ENCODE results near the gene SF3A2. TPM values are rescaled to one million over a fixed set of nuclear protein-coding genes. Genes with fewer than 3 reads are reported as not detected.

SF3A2 gene
- total and polyA plus RNA-seq, 3 experiments from 2014 or later = 36.2 to 138 (median 131) TPM

DNA sequence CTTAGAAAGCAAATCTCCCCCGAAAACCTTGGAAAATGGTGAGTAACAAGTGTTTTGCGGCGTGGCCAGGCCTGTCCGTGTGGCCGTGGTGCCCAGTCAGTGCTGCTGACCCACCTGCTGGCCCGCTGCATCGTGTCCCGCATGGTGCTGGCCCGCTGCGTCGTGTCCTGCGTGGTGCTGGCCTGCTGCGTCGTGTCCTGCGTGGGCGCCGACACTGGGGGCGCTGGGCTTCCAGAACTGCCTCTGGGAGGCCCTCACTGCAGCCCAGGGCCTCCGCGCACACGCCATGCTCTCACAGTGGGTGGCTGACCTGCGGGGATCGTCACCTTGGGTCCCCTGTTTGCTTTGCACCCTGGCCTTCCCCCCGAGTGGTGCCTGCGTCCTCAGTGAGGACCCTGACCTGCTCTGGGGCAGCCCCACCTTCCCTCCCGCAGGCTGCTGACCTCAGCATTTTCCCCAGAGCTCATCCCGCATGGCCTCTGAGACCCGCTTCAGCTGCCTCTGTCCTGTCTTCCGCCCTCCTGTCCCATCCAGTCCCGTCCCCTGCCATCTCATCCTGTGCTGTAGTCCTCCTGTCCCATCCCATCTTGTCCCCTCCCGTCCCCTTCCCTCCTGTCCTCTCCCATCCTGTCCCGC, 11.1 kb upstream of the SF3A2 start:
- H3K27me3 ChIP-seq (ENCODE audit: insufficient read depth, low read length, poor library complexity, severe bottlenecking) = no peaks in the 10 kb centered on the region
- no peak overlapping the region for H3K27ac ChIP-seq (ENCODE audit: low read depth, low read length)
- no peak for DNase-seq
- peaks cover 5% of the 10 kb centered on the region for H3K36me3 ChIP-seq (ENCODE audit: insufficient read depth, low read length)
- Mint-ChIP-seq H3K36me3 (peaks cover 0 to 60% (median 0%) of the 10 kb centered on the region in 3 donors), H3K27me3 (no peaks in the 10 kb centered on the region), H3K4me1 (peaks cover 11 to 13% (median 12%) of the 10 kb centered on the region in 3 donors), H3K27ac (peak overlapping the region in 4 of 8 donors; percentile 21 to 89 (median 60)), H3K9me3 (no peaks in the 10 kb centered on the region), H3K4me3 (no peak overlapping the region)
- no peaks in the 10 kb centered on the region for H3K9me3 ChIP-seq (ENCODE audit: low read length)
- H3K4me1 ChIP-seq (ENCODE audit: insufficient read depth, low read length) = no peaks in the 10 kb centered on the region
- POLR2A ChIA-PET = no interaction called here
- H3K4me3 ChIP-seq (ENCODE audit: low read length) = no peak overlapping the region
- CTCF ChIA-PET = no interaction called here

DNA sequence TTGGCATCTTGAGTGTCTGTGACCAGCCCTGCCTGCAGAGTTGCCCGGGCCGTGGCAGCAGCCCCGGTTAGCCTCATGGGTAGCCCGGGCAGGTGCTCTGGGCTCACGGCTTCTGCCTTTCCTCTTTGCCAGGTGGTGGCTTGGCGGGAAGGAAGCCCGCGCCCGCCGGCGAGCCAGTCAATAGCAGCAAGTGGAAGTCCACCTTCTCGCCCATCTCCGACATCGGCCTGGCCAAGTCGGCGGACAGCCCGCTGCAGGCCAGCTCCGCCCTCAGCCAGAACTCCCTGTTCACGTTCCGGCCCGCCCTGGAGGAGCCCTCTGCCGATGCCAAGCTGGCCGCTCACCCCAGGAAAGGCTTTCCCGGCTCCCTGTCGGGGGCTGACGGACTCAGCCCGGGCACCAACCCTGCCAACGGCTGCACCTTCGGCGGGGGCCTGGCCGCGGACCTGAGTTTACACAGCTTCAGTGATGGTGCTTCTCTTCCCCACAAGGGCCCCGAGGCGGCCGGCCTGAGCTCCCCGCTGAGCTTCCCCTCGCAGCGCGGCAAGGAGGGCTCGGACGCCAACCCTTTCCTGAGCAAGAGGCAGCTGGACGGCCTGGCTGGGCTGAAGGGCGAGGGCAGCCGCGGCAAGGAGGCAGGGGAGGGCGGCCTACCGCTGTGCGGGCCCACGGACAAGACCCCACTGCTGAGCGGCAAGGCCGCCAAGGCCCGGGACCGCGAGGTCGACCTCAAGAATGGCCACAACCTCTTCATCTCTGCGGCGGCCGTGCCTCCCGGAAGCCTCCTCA, 10.4 kb upstream of the SF3A2 start:
- Histone ChIP-seq H3K36me3 (ENCODE audit: insufficient read depth, low read length) (peaks cover 5% of the 10 kb centered on the region), H3K4me3 (ENCODE audit: low read length) (no peak overlapping the region), H3K27me3 (ENCODE audit: insufficient read depth, low read length, poor library complexity, severe bottlenecking) (no peaks in the 10 kb centered on the region), H3K27ac (ENCODE audit: low read depth, low read length) (no peak overlapping the region), H3K9me3 (ENCODE audit: low read length) (no peaks in the 10 kb centered on the region), H3K4me1 (ENCODE audit: insufficient read depth, low read length) (no peaks in the 10 kb centered on the region)
- peak overlapping the region in 2 of 8 donors; percentile 58 to 63 for H3K27ac Mint-ChIP-seq
- H3K4me1 Mint-ChIP-seq = peaks cover 11 to 13% (median 12%) of the 10 kb centered on the region in 3 donors
- no peak for DNase-seq
- POLR2A ChIA-PET = interaction anchor here (0.6 to 0.9 kb wide), 2 partner anchors 13 to 30 kb away, joined by 3 to 14 read pairs; no protein-coding TSS in a partner anchor
- peaks cover 0 to 57% (median 0%) of the 10 kb centered on the region in 3 donors for H3K36me3 Mint-ChIP-seq
- no peaks in the 10 kb centered on the region for H3K9me3 Mint-ChIP-seq
- CTCF ChIA-PET = no interaction called here
- no peaks in the 10 kb centered on the region for H3K27me3 Mint-ChIP-seq
- no peak overlapping the region for H3K4me3 Mint-ChIP-seq

DNA sequence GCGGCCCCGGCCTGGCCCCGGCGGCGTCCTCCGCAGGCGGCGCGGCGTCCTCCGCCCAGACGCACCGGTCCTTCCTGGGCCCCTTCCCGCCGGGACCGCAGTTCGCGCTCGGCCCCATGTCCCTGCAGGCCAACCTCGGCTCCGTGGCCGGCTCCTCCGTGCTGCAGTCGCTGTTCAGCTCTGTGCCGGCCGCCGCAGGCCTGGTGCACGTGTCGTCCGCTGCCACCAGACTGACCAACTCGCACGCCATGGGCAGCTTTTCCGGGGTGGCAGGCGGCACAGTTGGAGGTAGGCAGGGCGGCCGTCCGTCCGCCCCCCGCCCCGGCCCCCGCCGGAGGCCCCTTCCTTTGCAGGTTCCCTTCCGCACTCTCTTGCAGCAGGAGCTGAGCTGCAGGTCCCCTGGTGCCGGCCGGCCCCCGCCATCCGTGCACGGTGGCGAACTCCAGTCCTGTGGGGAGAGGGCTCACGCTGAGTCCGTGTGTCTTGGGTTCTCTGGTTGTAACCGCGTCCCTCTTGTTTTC, 9.7 kb upstream of the SF3A2 start:
- DNase-seq = no peak
- no peak overlapping the region for H3K4me3 Mint-ChIP-seq

DNA sequence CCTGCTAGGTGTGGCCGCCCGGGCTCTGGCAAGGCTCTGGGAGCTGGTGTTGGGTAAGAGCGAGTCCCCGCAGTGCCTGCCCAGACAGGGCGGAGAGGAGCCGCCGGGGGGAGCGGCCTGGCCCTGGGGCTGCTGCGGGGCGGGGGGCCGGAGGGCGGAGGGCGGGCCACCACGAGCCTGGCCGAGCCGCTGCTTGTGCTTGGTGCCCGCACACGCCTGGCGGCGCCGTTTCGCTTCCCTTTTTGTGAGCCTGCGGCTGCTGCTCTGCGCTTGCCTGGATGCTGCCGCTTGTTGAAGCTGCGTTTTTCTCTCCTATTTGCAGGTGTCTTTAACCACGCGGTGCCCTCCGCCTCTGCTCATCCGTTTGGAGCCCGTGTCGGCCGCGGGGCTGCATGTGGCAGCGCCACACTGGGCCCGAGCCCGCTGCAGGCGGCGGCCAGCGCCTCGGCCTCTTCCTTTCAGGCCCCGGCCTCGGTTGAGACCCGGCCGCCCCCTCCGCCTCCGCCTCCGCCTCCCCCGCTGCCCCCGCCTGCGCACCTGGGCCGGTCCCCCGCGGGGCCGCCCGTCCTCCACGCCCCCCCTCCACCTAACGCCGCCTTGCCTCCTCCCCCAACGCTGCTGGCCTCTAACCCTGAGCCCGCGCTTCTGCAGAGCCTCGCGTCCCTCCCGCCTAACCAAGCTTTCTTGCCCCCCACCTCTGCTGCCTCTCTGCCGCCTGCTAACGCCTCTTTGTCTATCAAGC, 9.0 kb upstream of the SF3A2 start:
- no peak for DNase-seq
- no peaks in the 10 kb centered on the region for H3K9me3 ChIP-seq (ENCODE audit: low read length)
- peaks cover 5% of the 10 kb centered on the region for H3K36me3 ChIP-seq (ENCODE audit: insufficient read depth, low read length)
- no peaks in the 10 kb centered on the region for H3K9me3 Mint-ChIP-seq
- no peak overlapping the region for H3K4me3 ChIP-seq (ENCODE audit: low read length)
- ChIA-PET POLR2A (no interaction called here), CTCF (interaction anchor here (0.8 kb wide), 1 partner anchor 12 kb away, joined by 3 read pairs; no protein-coding TSS in a partner anchor)
- no peak overlapping the region for H3K27ac ChIP-seq (ENCODE audit: low read depth, low read length)
- H3K4me1 ChIP-seq (ENCODE audit: insufficient read depth, low read length) = no peaks in the 10 kb centered on the region
- no peak overlapping the region for H3K4me3 Mint-ChIP-seq
- no peak overlapping the region for H3K27ac Mint-ChIP-seq
- no peaks in the 10 kb centered on the region for H3K27me3 ChIP-seq (ENCODE audit: insufficient read depth, low read length, poor library complexity, severe bottlenecking)
- H3K4me1 Mint-ChIP-seq = peaks cover 11 to 17% (median 12%) of the 10 kb centered on the region in 3 donors
- peaks cover 0 to 66% (median 0%) of the 10 kb centered on the region in 3 donors for H3K36me3 Mint-ChIP-seq
- no peaks in the 10 kb centered on the region for H3K27me3 Mint-ChIP-seq

More for the DNA sequence above, 9.7 kb upstream of the SF3A2 start:
- CTCF ChIA-PET = interaction anchor here (0.8 kb wide), 1 partner anchor 12 kb away, joined by 3 read pairs; no protein-coding TSS in a partner anchor
- H3K4me3 ChIP-seq (ENCODE audit: low read length) = no peak overlapping the region
- no peak overlapping the region for H3K27ac Mint-ChIP-seq
- no peaks in the 10 kb centered on the region for H3K4me1 ChIP-seq (ENCODE audit: insufficient read depth, low read length)
- H3K27ac ChIP-seq (ENCODE audit: low read depth, low read length) = no peak overlapping the region
- H3K27me3 Mint-ChIP-seq = no peaks in the 10 kb centered on the region
- H3K36me3 ChIP-seq (ENCODE audit: insufficient read depth, low read length) = peaks cover 5% of the 10 kb centered on the region
- H3K27me3 ChIP-seq (ENCODE audit: insufficient read depth, low read length, poor library complexity, severe bottlenecking) = no peaks in the 10 kb centered on the region
- peaks cover 0 to 60% (median 0%) of the 10 kb centered on the region in 3 donors for H3K36me3 Mint-ChIP-seq
- no peaks in the 10 kb centered on the region for H3K9me3 Mint-ChIP-seq
- no peaks in the 10 kb centered on the region for H3K9me3 ChIP-seq (ENCODE audit: low read length)
- H3K4me1 Mint-ChIP-seq = peaks cover 11 to 13% (median 12%) of the 10 kb centered on the region in 3 donors
- POLR2A ChIA-PET = interaction anchor here (0.6 to 0.9 kb wide), 2 partner anchors 12 to 30 kb away, joined by 3 to 14 read pairs; no protein-coding TSS in a partner anchor

DNA sequence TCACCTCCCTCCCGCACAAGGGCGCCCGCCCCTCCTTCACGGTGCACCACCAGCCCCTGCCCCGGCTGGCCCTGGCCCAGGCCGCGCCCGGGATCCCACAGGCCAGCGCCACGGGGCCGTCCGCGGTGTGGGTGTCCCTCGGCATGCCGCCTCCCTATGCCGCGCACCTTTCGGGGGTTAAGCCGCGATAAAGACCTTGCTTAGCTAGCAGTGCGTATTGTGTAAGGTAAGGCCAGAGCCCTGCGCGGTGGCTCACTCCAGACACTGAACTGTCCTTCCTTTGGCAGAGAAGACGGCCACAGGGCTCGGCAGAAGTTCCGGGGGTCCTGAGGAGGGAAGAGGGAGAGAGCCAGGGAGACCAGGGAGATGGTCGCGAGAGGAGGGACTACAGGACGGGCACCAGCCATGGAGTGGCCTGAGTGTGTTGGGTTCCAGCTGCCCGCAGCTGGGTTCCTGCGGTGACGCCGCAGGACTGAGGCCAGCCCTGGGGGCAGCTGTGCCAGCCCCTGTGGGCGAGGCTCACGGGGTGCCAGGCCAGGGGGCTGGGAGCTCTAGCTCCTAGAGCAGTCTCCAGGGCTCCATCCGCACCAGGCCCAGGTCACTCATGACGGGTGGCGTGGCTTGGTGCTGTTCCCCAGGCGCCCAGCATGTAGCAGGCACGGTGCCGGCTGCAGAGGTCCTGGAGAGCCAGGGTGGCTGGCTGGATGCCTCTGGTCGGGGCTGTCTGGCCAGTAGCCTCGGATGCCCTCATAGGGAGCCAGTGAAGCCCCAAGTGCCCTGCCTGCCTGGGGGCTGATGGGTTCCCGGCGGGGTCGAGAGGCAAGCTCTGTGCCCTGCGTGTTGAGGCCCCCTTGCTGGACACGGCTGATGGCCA, 8.2 kb upstream of the SF3A2 start:
- no peaks in the 10 kb centered on the region for H3K9me3 Mint-ChIP-seq
- Histone ChIP-seq H3K27ac (ENCODE audit: low read depth, low read length) (no peak overlapping the region), H3K27me3 (ENCODE audit: insufficient read depth, low read length, poor library complexity, severe bottlenecking) (no peaks in the 10 kb centered on the region), H3K9me3 (ENCODE audit: low read length) (no peaks in the 10 kb centered on the region), H3K4me1 (ENCODE audit: insufficient read depth, low read length) (no peaks in the 10 kb centered on the region), H3K4me3 (ENCODE audit: low read length) (no peak overlapping the region), H3K36me3 (ENCODE audit: insufficient read depth, low read length) (peaks cover 5% of the 10 kb centered on the region)
- no peak for DNase-seq
- peaks cover 0 to 73% (median 0%) of the 10 kb centered on the region in 3 donors for H3K36me3 Mint-ChIP-seq
- H3K4me1 Mint-ChIP-seq = peaks cover 11 to 21% (median 12%) of the 10 kb centered on the region in 3 donors
- CTCF ChIA-PET = no interaction called here
- no peak overlapping the region for H3K4me3 Mint-ChIP-seq
- POLR2A ChIA-PET = no interaction called here
- peak overlapping the region in 2 of 8 donors; percentile 41 to 54 for H3K27ac Mint-ChIP-seq
- no peaks in the 10 kb centered on the region for H3K27me3 Mint-ChIP-seq

DNA sequence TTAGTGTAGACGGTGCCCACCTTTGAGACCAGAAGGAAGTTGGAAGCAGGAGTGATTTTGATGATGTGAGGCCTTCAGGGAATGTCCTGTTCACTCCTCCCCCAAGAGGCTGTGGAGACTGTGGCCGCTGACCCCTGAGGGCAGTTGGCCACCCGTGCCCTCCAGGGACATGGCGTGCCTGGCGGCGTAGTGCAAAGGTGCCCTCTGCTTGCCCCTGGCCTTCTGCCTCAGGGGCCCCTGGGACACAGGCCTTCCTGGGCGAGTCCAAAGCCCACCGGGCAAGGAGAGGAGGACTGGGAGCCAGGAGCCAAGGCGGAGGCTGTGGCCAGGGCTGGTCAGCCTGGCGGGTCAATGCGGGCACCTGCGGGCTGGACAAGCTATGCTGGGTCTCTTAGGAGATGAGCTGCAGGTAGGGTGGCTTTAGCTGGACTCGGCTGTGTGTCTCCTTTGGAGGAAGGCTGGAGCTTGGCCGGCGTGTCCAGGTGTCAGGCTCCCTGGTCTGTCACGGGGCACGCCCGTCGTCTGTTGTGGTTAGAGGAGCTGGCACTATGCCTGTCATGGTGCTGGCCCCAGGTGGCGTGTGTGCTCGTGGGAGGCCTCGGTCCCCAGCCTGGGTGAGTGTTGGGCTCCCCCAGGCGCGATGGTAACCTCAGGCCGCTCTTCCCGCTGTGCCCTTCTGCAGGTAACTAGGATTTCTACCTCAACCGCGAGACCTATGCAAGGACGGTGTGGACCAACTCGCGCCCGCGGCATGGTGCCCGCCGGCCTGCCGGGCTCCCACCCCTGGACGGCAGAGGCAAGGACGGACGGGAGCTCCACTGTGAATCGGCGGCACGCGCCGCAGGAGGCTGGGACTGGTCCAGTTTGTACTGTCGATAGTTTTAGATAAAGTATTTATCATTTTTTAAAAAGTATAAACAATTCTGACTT, 7.3 kb upstream of the SF3A2 start:
- H3K36me3 ChIP-seq (ENCODE audit: insufficient read depth, low read length) = peaks cover 11% of the 10 kb centered on the region
- no peak overlapping the region for H3K27ac ChIP-seq (ENCODE audit: low read depth, low read length)
- no peaks in the 10 kb centered on the region for H3K27me3 Mint-ChIP-seq

More for the DNA sequence above, 7.3 kb upstream of the SF3A2 start:
- CTCF ChIA-PET = interaction anchor here (1.4 kb wide), 1 partner anchor 86 kb away, joined by 4 read pairs; no protein-coding TSS in a partner anchor
- Mint-ChIP-seq H3K27ac (peak overlapping the region in 1 of 8 donors; percentile 54), H3K4me1 (peaks cover 7 to 21% (median 10%) of the 10 kb centered on the region in 3 donors), H3K36me3 (peaks cover 0 to 74% (median 2%) of the 10 kb centered on the region in 3 donors), H3K9me3 (no peaks in the 10 kb centered on the region), H3K4me3 (no peak overlapping the region)
- Histone ChIP-seq H3K4me1 (ENCODE audit: insufficient read depth, low read length) (peaks cover 8% of the 10 kb centered on the region), H3K27me3 (ENCODE audit: insufficient read depth, low read length, poor library complexity, severe bottlenecking) (no peaks in the 10 kb centered on the region), H3K9me3 (ENCODE audit: low read length) (no peaks in the 10 kb centered on the region), H3K4me3 (ENCODE audit: low read length) (no peak overlapping the region)
- POLR2A ChIA-PET = interaction anchor here (0.5 to 0.6 kb wide), 2 partner anchors 29 to 66 kb away, joined by 3 to 7 read pairs; partner anchors contain the start of gene DOT1L
- DNase-seq = no peak

Data from CD8-positive, alpha-beta memory T cell (primary cell).